NCI-H128 (cell line): ENCODE results near the gene NPTXR.

Experiments used
- DNase-seq: peaks from one replicate; lab custom pipeline; 2025; ENCODE audit not compliant: unreplicated experiment; lab: John Stamatoyannopoulos, UW

The NPTXR gene

GRCh38 chr22:38774496-38775166, 69.2 kb downstream of the NPTXR start:
- DNase-seq: no peak

- no peak for DNase-seq
Measured at GRCh38 chr22:38773363-38773946, 70.4 kb downstream of the NPTXR start.

- DNase-seq: no peak
Measured at GRCh38 chr22:38772623-38772873, 71.3 kb downstream of the NPTXR start.

GRCh38 chr22:38770257-38770949, 73.4 kb downstream of the NPTXR start:
- DNase-seq: no peak
